IPS DF 4.7 (cell line): ENCODE results near the gene KRT26.
"Not testable (repeated sequence)": the region's sequence is repeated elsewhere in the genome, so short reads cannot be mapped to it uniquely, and the experiment has no call there.

ENCODE experiments used
- DNase-seq: peaks from one replicate; pipeline ENCODE4 v3.0.0-alpha.2; 2013; ENCODE audit warnings: low spot score; ENCODE audit errors: extremely low read depth

The KRT26 gene

GRCh38 chr17:40772101-40772500 lies at the start of gene KRT26:
Gene KRT26 (minus strand): TSS chr17:40772201. CDS start chr17:40772113, 88 bp downstream.
- DNase-seq, result no peak

- no peak for DNase-seq
These were observed 49.5 kb upstream of the KRT26 start for GRCh38 chr17:40821536-40821935.

- DNase-seq, result no peak
These were observed 48.3 kb upstream of the KRT26 start for GRCh38 chr17:40820228-40820838.

DNA sequence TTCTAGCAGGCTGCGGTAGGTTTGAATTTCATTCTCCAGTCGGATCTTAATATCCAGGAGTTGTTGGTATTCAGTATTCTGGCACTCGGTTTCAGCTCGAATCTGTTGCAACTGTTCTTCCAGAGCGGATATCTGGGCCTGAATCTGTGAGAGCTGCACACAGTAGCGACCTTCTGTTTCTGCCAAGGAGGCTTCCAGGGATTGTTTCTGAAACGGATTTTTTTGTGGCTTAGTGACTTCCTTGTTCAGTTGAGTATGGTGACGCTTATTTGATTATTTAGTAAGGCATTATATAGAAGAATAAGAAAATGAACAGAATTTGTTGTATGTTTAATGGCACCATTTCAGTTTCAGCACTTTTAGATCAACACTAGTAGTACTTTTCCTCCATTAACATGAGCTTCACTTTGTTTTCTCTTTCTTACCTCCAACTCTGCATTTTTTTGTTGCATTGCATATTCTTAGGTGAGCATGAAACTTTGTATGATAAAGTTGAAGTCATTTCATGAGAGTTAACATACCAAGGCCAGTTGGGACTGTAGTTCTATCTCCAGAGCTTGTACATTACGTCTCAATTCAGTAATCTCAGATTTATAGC lies 47.6 kb upstream of the KRT26 start:
- DNase-seq, result no peak

- no peak for DNase-seq
These were observed 46.9 kb upstream of the KRT26 start for GRCh38 chr17:40818733-40819527.

GRCh38 chr17:40818343-40818732 lies 46.3 kb upstream of the KRT26 start:
- DNase-seq, result no peak

- no peak for DNase-seq
These were observed 45.2 kb upstream of the KRT26 start for GRCh38 chr17:40817103-40817682.

DNA sequence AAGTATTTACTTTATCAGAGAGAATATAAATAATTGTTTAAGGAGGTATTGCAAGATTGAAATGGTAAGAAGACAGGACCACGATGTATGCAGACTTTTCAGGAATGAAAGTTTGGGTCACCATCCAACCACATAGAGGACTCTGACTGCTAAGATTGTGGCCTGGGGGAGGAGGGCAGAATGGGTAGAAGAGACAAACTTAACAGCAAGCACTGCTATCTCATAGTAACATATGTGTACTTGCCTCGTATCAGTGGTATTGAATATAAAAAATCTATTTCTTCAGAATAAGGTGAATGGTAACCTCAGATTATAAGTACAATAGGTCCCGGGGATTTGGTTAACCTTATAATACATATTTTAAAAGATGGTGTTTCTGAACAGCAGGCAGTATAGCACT lies 44.6 kb upstream of the KRT26 start:
- DNase-seq, result no peak

DNA sequence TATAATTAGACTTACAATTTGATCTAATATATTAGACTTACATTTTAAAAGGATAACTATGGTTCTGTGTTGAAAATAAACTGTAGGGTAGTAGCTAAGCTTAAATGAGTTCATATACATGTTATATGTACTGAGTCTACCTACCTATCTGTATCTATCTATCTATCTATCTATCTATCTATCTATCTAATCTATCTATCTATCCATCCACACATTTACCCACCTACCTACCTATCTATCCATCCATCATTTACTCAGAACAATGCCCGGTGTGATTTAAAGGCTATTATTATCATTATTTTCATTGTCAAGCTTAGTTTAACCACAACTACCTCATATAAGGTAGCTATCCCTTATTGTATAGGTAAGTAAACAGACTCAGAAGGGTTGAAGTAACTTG lies 43.4 kb upstream of the KRT26 start:
- DNase-seq, result no peak

- DNase-seq, result not testable (repeated sequence)
These were observed 42.7 kb upstream of the KRT26 start for GRCh38 chr17:40814657-40815056.

- no peak for DNase-seq
These were observed 41.8 kb upstream of the KRT26 start for GRCh38 chr17:40813804-40814203.

- no peak for DNase-seq
These were observed 40.6 kb upstream of the KRT26 start for GRCh38 chr17:40812639-40813038.

DNA sequence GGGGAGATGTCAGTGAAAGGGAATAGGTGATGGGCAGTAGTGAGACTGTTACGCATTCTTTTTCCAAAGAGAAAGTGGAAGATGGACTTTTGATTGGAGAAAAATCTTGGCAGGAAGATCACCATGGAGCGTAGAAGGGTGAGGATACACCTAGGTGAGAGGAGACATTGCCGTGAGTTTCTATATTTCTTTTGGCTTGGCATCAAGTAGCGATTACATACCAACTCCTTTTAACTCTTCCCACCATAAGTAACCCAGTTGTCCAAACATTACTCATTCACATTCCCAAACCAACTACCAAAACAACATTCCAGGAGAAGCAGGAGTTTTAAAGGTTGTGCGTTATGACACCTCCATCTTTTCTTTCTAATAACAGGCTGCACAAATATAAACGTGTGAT lies 38.5 kb upstream of the KRT26 start:
- DNase-seq, result no peak

- DNase-seq, result no peak
These were observed 37.9 kb upstream of the KRT26 start for GRCh38 chr17:40809721-40810421.

DNA sequence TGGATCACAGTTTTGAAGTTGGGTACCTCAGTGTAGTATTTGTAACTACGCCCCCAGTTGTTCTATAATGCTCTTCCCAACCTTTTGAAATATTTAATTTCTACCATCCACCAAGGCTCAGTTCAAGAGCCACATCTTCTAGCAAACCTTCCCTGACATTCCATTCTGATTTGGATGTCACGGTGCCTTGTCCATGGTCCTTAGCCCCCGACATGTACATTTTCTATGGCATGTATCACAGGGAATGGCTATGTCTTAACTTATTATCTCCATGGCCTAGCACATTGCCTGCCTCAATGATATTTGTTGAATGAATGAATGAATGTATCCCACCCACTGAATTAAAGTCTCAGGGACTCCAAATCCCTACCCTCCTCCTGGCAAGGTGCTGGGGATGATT lies 34.1 kb upstream of the KRT26 start:
- DNase-seq, result no peak

DNA sequence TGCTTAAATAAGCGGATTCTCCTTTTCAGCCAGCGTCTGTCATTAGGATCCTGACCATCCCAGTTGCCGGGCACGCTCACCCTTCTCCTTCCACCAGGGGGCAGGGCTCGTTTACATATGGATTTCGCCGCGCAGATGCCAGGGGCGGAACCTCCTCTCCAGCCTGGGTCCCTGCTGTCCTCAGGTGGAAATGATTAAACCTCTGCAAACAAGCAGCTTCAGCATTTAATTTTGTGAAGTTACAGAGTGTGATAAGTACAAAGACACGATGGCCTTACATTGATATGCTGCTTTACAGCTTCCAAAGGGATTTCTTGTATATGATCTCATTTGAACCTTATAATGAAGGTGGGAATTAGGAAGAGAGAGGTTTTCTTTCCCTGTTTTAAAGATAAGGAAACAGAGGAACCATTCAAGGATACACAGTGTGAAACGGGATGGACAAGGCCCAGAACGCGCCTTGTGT lies 31.6 kb upstream of the KRT26 start:
- DNase-seq, result no peak

- no peak for DNase-seq
These were observed 29.2 kb upstream of the KRT26 start for GRCh38 chr17:40801157-40801556.

DNA sequence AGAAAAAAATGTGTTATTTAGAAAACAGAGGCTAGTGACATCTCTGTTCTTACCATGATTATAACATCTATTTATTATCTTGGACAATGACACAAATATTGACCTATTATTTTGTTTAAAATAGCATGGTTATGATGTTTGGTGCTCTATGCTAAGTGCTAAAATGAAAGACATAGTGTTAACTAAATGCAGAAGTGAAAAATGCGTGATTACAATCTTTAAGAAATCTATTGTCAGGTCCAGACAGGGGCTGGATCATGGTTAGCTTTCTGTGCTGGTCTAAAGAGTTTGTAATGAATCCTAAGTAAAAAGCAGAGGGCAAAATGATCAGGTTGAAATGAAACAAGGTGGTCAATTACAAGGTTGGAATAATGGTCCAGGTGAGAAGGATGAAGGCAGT lies 28.4 kb upstream of the KRT26 start:
- no peak for DNase-seq

GRCh38 chr17:40799859-40800258 lies 27.9 kb upstream of the KRT26 start, which contains the start of gene KRT28:
Gene KRT28 (minus strand): TSS chr17:40799959. CDS start chr17:40799893, 66 bp downstream.
- no peak for DNase-seq

- no peak for DNase-seq
These were observed 24.8 kb upstream of the KRT26 start for GRCh38 chr17:40796846-40797245.

GRCh38 chr17:40795019-40795667 lies 23.1 kb upstream of the KRT26 start:
- DNase-seq, result no peak
